Measurements from ENCODE around the gene NEDD4L.

NEDD4L gene

GRCh38 chr18:58218117-58218516 lies 174.1 kb downstream of the NEDD4L start:
- no peak for DNase-seq

GRCh38 chr18:58221060-58221725 lies 177.2 kb downstream of the NEDD4L start:
- no peak for DNase-seq

GRCh38 chr18:58222432-58223125 lies 178.6 kb downstream of the NEDD4L start:
- DNase-seq = no peak

GRCh38 chr18:58223717-58224424 lies 179.8 kb downstream of the NEDD4L start:
- DNase-seq = no peak

GRCh38 chr18:58224425-58224750 lies 180.4 kb downstream of the NEDD4L start:
- no peak for DNase-seq

GRCh38 chr18:58225101-58225500 lies 181.1 kb downstream of the NEDD4L start:
- no peak for DNase-seq

- no peak for DNase-seq
These were observed 182.4 kb downstream of the NEDD4L start for GRCh38 chr18:58226429-58226828.

- no peak for DNase-seq
These were observed 183.4 kb downstream of the NEDD4L start for GRCh38 chr18:58227361-58227930.

GRCh38 chr18:58228176-58228575 lies 184.2 kb downstream of the NEDD4L start:
- DNase-seq = no peak

- no peak for DNase-seq
These were observed 184.7 kb downstream of the NEDD4L start for GRCh38 chr18:58228762-58229161.

- DNase-seq = no peak
These were observed 185.1 kb downstream of the NEDD4L start for GRCh38 chr18:58229162-58229561.

- no peak for DNase-seq
These were observed 186.6 kb downstream of the NEDD4L start for GRCh38 chr18:58230438-58231179.

GRCh38 chr18:58231930-58232329 lies 187.9 kb downstream of the NEDD4L start:
- DNase-seq = no peak

GRCh38 chr18:58232668-58233067 lies 188.6 kb downstream of the NEDD4L start:
- no peak for DNase-seq

- DNase-seq = no peak
These were observed 190.3 kb downstream of the NEDD4L start for GRCh38 chr18:58234359-58234741.

- DNase-seq = no peak
These were observed 191.0 kb downstream of the NEDD4L start for GRCh38 chr18:58235001-58235436.

- no peak for DNase-seq
These were observed 195.9 kb downstream of the NEDD4L start for GRCh38 chr18:58239879-58240278.

GRCh38 chr18:58241026-58241679 lies 197.1 kb downstream of the NEDD4L start:
- no peak for DNase-seq

GRCh38 chr18:58241877-58242276 lies 197.9 kb downstream of the NEDD4L start:
- no peak for DNase-seq

- DNase-seq = no peak
These were observed 198.4 kb downstream of the NEDD4L start for GRCh38 chr18:58242435-58242834.

GRCh38 chr18:58242968-58243367 lies 198.9 kb downstream of the NEDD4L start:
- DNase-seq = no peak

- no peak for DNase-seq
These were observed 199.4 kb downstream of the NEDD4L start for GRCh38 chr18:58243401-58243800.
